NCI-H526 treated with DMSO at 0.1 percent for 48 hours (cell line): ENCODE measurements around the gene CDK8.
A peak's percentile ranks its signal among the peaks of the same experiment; 100 is the strongest.
"Not testable (repeated sequence)": the region's sequence is repeated elsewhere in the genome, so short reads cannot be mapped to it uniquely, and the experiment has no call there.

Experiments
- DNase-seq: peaks from one replicate; lab custom pipeline; 2025; lab: John Stamatoyannopoulos, UW

Gene CDK8

GRCh38 chr13:26316095-26316494 is 62.2 kb downstream of the CDK8 start:
- DNase-seq: not testable (repeated sequence)

DNA sequence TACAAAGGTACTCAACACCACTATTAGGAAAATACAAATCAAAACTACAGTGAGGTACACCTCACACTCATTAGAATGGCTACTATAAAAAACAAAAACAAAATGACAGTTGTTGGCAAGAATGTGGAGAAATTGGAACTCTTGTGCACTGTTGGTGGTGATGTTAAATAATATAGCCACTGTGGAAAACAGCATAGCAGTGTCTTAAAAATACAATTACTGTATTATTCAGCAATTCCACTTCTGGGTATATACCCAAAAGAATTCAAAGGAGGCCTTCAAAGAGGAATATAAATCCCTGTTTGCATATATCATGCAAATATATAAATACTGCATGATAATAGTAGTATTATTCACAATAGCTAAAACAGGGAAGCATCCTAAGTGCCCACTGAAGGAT is 66.8 kb downstream of the CDK8 start:
- peak; percentile 76 for DNase-seq

DNA sequence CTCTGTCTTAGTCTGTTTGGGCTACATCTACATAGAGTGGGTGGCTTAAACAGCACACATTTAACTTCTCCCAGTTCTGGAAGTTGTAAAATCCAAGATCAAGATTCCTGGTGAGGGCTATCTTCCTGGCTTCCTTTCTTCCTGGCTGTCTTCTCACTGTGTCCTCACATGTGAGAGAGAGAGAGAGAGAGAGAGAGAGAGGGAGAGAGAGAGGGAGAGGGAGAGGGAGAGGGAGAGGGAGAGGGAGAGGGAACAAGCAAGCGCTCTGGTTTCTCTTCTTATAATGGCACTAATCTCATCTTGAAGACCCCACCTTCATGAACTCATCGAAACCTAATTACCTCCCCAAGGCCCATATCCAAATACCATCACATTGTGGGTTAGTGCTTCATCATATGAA is 69.2 kb downstream of the CDK8 start:
- no peak for DNase-seq

- DNase-seq: no peak
Measured at GRCh38 chr13:26323764-26324163, 69.8 kb downstream of the CDK8 start.

GRCh38 chr13:26324294-26324693 is 70.4 kb downstream of the CDK8 start:
- no peak for DNase-seq

- DNase-seq: no peak
Measured at GRCh38 chr13:26324867-26325266, 70.9 kb downstream of the CDK8 start.

- DNase-seq: no peak
Measured at GRCh38 chr13:26325876-26326275, 71.9 kb downstream of the CDK8 start.

- DNase-seq: no peak
Measured at GRCh38 chr13:26326562-26326961, 72.6 kb downstream of the CDK8 start.

GRCh38 chr13:26327940-26328725 is 74.2 kb downstream of the CDK8 start:
- DNase-seq: no peak

GRCh38 chr13:26335158-26335557 is 81.2 kb downstream of the CDK8 start:
- no peak for DNase-seq

GRCh38 chr13:26340807-26341206 is 86.9 kb downstream of the CDK8 start:
- DNase-seq: no peak

- DNase-seq: no peak
Measured at GRCh38 chr13:26342898-26343297, 89.0 kb downstream of the CDK8 start.

DNA sequence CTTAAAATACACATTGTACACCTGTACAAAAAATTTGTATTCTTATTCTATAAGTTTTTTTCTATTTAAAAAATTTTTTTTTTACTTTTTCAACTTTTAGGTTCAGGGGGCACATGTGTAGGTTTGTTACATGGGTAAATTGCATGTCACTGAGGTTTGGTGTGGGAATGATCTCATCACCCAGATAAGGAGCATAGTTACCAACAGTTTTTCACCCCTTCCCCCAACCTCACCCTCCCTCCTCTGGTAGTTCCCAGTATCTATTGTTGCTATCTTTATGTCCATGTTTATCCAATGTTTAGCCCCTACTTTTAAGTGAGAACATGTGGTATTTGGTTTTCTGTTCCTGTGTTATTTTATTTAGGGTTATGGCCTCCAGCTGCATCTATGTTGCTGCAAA is 89.9 kb downstream of the CDK8 start:
- DNase-seq: no peak

GRCh38 chr13:26344980-26345379 is 91.1 kb downstream of the CDK8 start:
- no peak for DNase-seq

- no peak for DNase-seq
Measured at GRCh38 chr13:26348966-26349365, 95.0 kb downstream of the CDK8 start.

DNA sequence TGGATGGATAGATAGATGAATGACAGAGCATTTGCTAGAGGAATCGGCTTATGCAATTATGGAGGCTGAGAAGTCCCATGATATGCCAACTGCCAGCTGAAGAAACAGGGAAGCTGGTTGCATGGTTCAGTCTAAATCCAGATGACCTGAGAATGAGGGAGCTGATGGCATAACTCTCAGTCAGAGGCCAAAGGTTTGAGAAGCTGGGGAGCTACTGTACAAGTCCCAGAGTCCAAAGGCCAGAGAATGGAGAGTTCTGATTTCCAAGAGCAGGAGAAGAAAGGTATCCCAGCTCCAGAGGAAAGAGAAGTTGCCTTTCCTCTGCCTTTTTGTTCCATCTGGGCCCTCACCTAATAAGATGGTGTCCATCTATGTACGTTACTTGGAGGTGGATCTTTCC is 108.3 kb downstream of the CDK8 start:
- no peak for DNase-seq

- no peak for DNase-seq
Measured at GRCh38 chr13:26370553-26370952, 116.6 kb downstream of the CDK8 start.

DNA sequence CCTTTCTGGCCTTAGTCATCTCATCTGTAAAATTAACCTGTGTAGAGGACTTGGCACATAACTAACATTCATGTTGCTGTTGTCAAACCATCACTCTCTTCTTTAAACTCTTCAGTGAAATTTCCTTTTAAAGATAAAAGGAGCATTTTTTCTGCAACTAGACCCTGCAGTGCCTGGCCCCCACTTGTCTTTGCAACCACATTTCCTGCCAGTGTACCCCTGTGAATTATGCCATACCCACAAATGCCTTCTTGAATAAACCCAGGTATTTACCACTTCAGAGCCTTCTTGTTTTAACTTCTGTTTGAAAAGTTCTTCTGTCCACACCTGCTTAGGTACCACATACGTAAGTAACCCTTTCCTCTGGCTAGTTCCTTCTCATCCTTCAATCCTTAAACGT is 118.8 kb downstream of the CDK8 start:
- no peak for DNase-seq

GRCh38 chr13:26376430-26376829 is 122.5 kb downstream of the CDK8 start:
- no peak for DNase-seq

- no peak for DNase-seq
Measured at GRCh38 chr13:26377038-26377437, 123.1 kb downstream of the CDK8 start.

GRCh38 chr13:26378116-26378515 is 124.2 kb downstream of the CDK8 start:
- DNase-seq: no peak

DNA sequence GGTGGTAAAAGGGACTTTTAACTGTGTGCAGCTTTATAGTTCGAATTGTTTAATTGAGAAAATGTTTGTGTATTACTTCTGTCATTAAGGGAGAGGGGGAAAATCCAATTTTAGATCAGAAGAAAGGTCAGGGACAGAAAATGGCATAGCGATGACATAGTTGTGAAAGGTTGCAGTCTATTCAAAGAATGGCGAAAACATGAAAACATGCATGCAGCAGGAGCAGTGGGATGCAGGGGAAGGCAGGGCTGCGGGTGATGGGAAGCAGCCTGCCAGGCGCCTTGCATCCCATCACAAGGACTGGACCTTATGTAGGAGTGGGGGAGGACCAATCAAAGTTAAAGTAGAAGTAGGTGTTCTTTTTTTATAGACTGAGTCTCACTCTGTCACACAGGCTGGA is 125.9 kb downstream of the CDK8 start:
- no peak for DNase-seq

- DNase-seq: no peak
Measured at GRCh38 chr13:26380930-26381329, 127.0 kb downstream of the CDK8 start.

DNA sequence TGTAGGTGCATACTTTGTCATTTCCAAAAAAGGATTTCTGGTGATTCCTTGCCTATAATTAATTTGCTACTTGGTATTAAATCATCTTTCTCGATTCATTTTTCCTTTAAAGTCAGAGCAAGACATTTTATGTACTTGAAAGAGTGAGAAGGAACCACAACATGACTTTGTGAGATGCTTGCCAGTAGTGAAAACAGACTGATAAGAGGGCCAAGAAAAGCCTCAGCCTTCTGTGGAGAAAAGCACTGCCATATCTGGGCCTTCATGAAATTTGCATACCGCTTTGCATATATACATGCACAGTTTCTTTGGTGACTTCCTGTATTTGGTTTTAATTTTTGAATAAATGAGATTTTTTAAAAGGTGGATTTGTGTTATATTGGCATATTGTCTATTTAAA is 128.4 kb downstream of the CDK8 start:
- DNase-seq: peak; percentile 75
